Measurements from ENCODE around the gene AOC3. TPM values are rescaled to one million over a fixed set of nuclear protein-coding genes. Genes with fewer than 3 reads are reported as not detected.
"Not testable (repeated sequence)": the region's sequence is repeated elsewhere in the genome, so short reads cannot be mapped to it uniquely, and the experiment has no call there.

The AOC3 gene
- total RNA-seq, 1 donor from 2014 or later = 15.1 TPM

- intact Hi-C loops (cut with DNase I); DNase-seq (ENCODE audit: missing footprints): not testable (repeated sequence)
Observed at GRCh38 chr17:42856093-42856492, 5.1 kb downstream of the AOC3 start.

GRCh38 chr17:42856516-42856915 lies 5.5 kb downstream of the AOC3 start:
- ATAC-seq; intact Hi-C loops (cut with DNase I); DNase-seq (ENCODE audit: missing footprints): not testable (repeated sequence)

More at GRCh38 chr17:42856093-42856492, 5.1 kb downstream of the AOC3 start:
- not testable (repeated sequence) for ATAC-seq

GRCh38 chr17:42857389-42857788 lies 6.4 kb downstream of the AOC3 start:
- DNase-seq (ENCODE audit: missing footprints) (no peak), ATAC-seq (no peak)
- intact Hi-C loops (cut with DNase I) = no loop called here

GRCh38 chr17:42865638-42866094 lies 14.7 kb downstream of the AOC3 start:
- no peak for DNase-seq (ENCODE audit: missing footprints)
- ATAC-seq = no peak
- intact Hi-C loops (cut with DNase I) = no loop called here

- no peak for DNase-seq (ENCODE audit: missing footprints)
- intact Hi-C loops (cut with DNase I) = no loop called here
- no peak for ATAC-seq
Observed at GRCh38 chr17:42866216-42866615, 15.2 kb downstream of the AOC3 start.

- intact Hi-C loops (cut with DNase I) = no loop called here
- ATAC-seq = no peak
Observed at GRCh38 chr17:42866631-42867575, 15.9 kb downstream of the AOC3 start.

GRCh38 chr17:42867694-42868261 lies 16.8 kb downstream of the AOC3 start:
- intact Hi-C loops (cut with DNase I); ATAC-seq; DNase-seq (ENCODE audit: missing footprints): not testable (repeated sequence)

More at GRCh38 chr17:42866631-42867575, 15.9 kb downstream of the AOC3 start:
- no peak for DNase-seq (ENCODE audit: missing footprints)

- intact Hi-C loops (cut with DNase I) = no loop called here
- no peak for ATAC-seq
Observed at GRCh38 chr17:42868338-42868737, 17.3 kb downstream of the AOC3 start.

GRCh38 chr17:42871647-42872046 lies 20.6 kb downstream of the AOC3 start:
- DNase-seq (ENCODE audit: missing footprints) = no peak
- no peak for ATAC-seq
- intact Hi-C loops (cut with DNase I) = no loop called here

More at GRCh38 chr17:42868338-42868737, 17.3 kb downstream of the AOC3 start:
- no peak for DNase-seq (ENCODE audit: missing footprints)

- intact Hi-C loops (cut with DNase I) = no loop called here
- no peak for DNase-seq (ENCODE audit: missing footprints)
- ATAC-seq = no peak
Observed at GRCh38 chr17:42872251-42872965, 21.4 kb downstream of the AOC3 start.

- ATAC-seq = no peak
Observed at GRCh38 chr17:42873315-42873714, 22.3 kb downstream of the AOC3 start.

GRCh38 chr17:42873932-42874695 lies 23.1 kb downstream of the AOC3 start:
- intact Hi-C loops (cut with DNase I); ATAC-seq; DNase-seq (ENCODE audit: missing footprints): not testable (repeated sequence)

More at GRCh38 chr17:42873315-42873714, 22.3 kb downstream of the AOC3 start:
- no peak for DNase-seq (ENCODE audit: missing footprints)
- intact Hi-C loops (cut with DNase I) = no loop called here

GRCh38 chr17:42877037-42877436 lies 26.0 kb downstream of the AOC3 start:
- ATAC-seq (no peak), DNase-seq (ENCODE audit: missing footprints) (no peak)
- intact Hi-C loops (cut with DNase I) = no loop called here

- ATAC-seq (no peak), DNase-seq (ENCODE audit: missing footprints) (no peak)
- intact Hi-C loops (cut with DNase I) = no loop called here
Observed at GRCh38 chr17:42878123-42878880, 27.3 kb downstream of the AOC3 start.

- no peak for ATAC-seq
- DNase-seq (ENCODE audit: missing footprints) = no peak
- intact Hi-C loops (cut with DNase I) = no loop called here
Observed at GRCh38 chr17:42878924-42879595, 28.1 kb downstream of the AOC3 start.

- ATAC-seq (no peak), DNase-seq (ENCODE audit: missing footprints) (no peak)
- intact Hi-C loops (cut with DNase I) = no loop called here
Observed at GRCh38 chr17:42879596-42879985, 28.6 kb downstream of the AOC3 start.

GRCh38 chr17:42880776-42881310 lies 29.8 kb downstream of the AOC3 start:
- intact Hi-C loops (cut with DNase I) = no loop called here
- DNase-seq (ENCODE audit: missing footprints) = no peak
- no peak for ATAC-seq

Data from Right ventricle myocardium inferior (tissue), 1 donor.